DND-41 (cell line): ENCODE results near the gene RASL11B.

ENCODE experiments used
- ATAC-seq: fragments of 200-7000 bp; cut with Tn5 transposase; 3 replicates; pipeline ENCODE4 v1.9.1; 2021; ENCODE audit warnings: low read depth; ENCODE audit not compliant: insufficient read depth
- DNase-seq: peaks from one replicate; pipeline ENCODE4 v3.0.0-alpha.2; 2020
- H2AFZ ChIP-seq: 2 replicates; pipeline ENCODE4 v1.6.0; 2012; ENCODE audit warnings: low read depth, low read length
- H3K27ac ChIP-seq: 2 replicates; pipeline ENCODE4 v1.5.1; 2012; ENCODE audit warnings: low read length, inconsistent platforms
- H3K27me3 ChIP-seq: fragments of 200-600 bp; sonication (generic); 2 replicates; pipeline ENCODE4 v1.6.0; 2012; ENCODE audit warnings: low read length, mild to moderate bottlenecking, inconsistent platforms; ENCODE audit not compliant: insufficient read depth, poor library complexity
- H3K36me3 ChIP-seq: 2 replicates; pipeline ENCODE4 v1.5.1; 2012; ENCODE audit warnings: low read length, inconsistent platforms; ENCODE audit not compliant: insufficient read depth
- H3K4me1 ChIP-seq: 2 replicates; pipeline ENCODE4 v1.5.1; 2012; ENCODE audit warnings: mild to moderate bottlenecking, low read length; ENCODE audit not compliant: insufficient read depth
- H3K4me2 ChIP-seq: 2 replicates; pipeline ENCODE4 v1.6.0; 2012; ENCODE audit warnings: mild to moderate bottlenecking, moderate library complexity, low read length, inconsistent platforms; ENCODE audit not compliant: insufficient read depth
- H3K4me3 ChIP-seq, 2 experiments: fragments of 200-600 bp in 1 of 2; shearing (Covaris generic) in 1 of 2; 2 replicates each; pipeline ENCODE4 v1.5.1; 2012 to 2016; ENCODE audit warnings: inconsistent platforms in 2 of 2, low read length in 2 of 2, mild to moderate bottlenecking in 2 of 2, low read depth in 1 of 2, moderate library complexity in 1 of 2
- H3K79me2 ChIP-seq: 2 replicates; pipeline ENCODE4 v1.6.0; 2012; ENCODE audit warnings: low read length, inconsistent platforms; ENCODE audit not compliant: insufficient read depth
- H3K9ac ChIP-seq: 2 replicates; pipeline ENCODE4 v1.6.0; 2012; ENCODE audit warnings: low read depth, mild to moderate bottlenecking, inconsistent platforms, low read length, moderate library complexity
- H3K9me3 ChIP-seq: 2 replicates; pipeline ENCODE4 v1.5.1; 2012; ENCODE audit warnings: low read length, moderate library complexity, mild to moderate bottlenecking, inconsistent platforms; ENCODE audit not compliant: insufficient read depth, severe bottlenecking
- H4K20me1 ChIP-seq: 2 replicates; pipeline ENCODE4 v1.6.0; 2012; ENCODE audit warnings: low read length; ENCODE audit not compliant: insufficient read depth
- CTCF ChIP-seq: IDR thresholded peaks from 2 replicates; pipeline ENCODE4 v1.5.1; 2012; ENCODE audit warnings: borderline replicate concordance, low read length, moderate library complexity, mild to moderate bottlenecking; ENCODE audit not compliant: poor library complexity, severe bottlenecking; ENCODE audit errors: extremely low read depth
- EZH2 ChIP-seq: IDR thresholded peaks from 3 replicates; pipeline ENCODE4 v1.6.1; 2012; ENCODE audit warnings: borderline replicate concordance, low read depth, mild to moderate bottlenecking, moderate library complexity, low read length, inconsistent platforms; ENCODE audit not compliant: severe bottlenecking

The RASL11B gene

GRCh38 chr4:52876069-52876468 lies 14.0 kb downstream of the RASL11B start:
- Histone ChIP-seq H3K27me3 (no peaks in the 10 kb centered on the region), H3K27ac (peak overlapping the region; percentile 53; the same call in 1 of the 2 replicates), H3K36me3 (no peaks in the 10 kb centered on the region), H3K9ac (no peak overlapping the region), H3K9me3 (no peaks in the 10 kb centered on the region), H3K79me2 (no peaks in the 10 kb centered on the region), H3K4me3 (no peak overlapping the region), H4K20me1 (no peaks in the 10 kb centered on the region), H3K4me2 (no peak overlapping the region), H2AFZ (0 out of 2 replicates have a peak overlapping the region, but pooled peaks have one; percentile 11), H3K4me1 (peaks cover 18% of the 10 kb centered on the region)
- TF ChIP-seq EZH2 (no peak), CTCF (no peak)
- DNase-seq (peak; percentile 11), ATAC-seq (peak; percentile 83)

- Histone ChIP-seq H4K20me1 (no peaks in the 10 kb centered on the region), H3K9me3 (no peaks in the 10 kb centered on the region), H2AFZ (no peak overlapping the region), H3K9ac (no peak overlapping the region), H3K27me3 (no peaks in the 10 kb centered on the region), H3K4me3 (no peak overlapping the region), H3K79me2 (no peaks in the 10 kb centered on the region), H3K4me2 (no peak overlapping the region), H3K36me3 (no peaks in the 10 kb centered on the region), H3K4me1 (peaks cover 21% of the 10 kb centered on the region), H3K27ac (no peak overlapping the region)
- DNase-seq (no peak), ATAC-seq (no peak)
- TF ChIP-seq EZH2 (no peak), CTCF (no peak)
These were observed 14.9 kb downstream of the RASL11B start for GRCh38 chr4:52877036-52877435.

GRCh38 chr4:52877694-52878093 lies 15.6 kb downstream of the RASL11B start:
- H2AFZ ChIP-seq, result no peak overlapping the region
- H3K4me1 ChIP-seq, result peaks cover 21% of the 10 kb centered on the region
- H3K36me3 ChIP-seq, result no peaks in the 10 kb centered on the region
- DNase-seq (no peak), ATAC-seq (no peak)
- no peak overlapping the region for H3K4me3 ChIP-seq
- TF ChIP-seq CTCF (no peak), EZH2 (no peak)
- no peaks in the 10 kb centered on the region for H3K27me3 ChIP-seq
- H3K9ac ChIP-seq, result no peak overlapping the region
- no peak overlapping the region for H3K4me2 ChIP-seq
- no peaks in the 10 kb centered on the region for H3K9me3 ChIP-seq
- H3K79me2 ChIP-seq, result no peaks in the 10 kb centered on the region
- no peaks in the 10 kb centered on the region for H4K20me1 ChIP-seq
- no peak overlapping the region for H3K27ac ChIP-seq

GRCh38 chr4:52879471-52879870 lies 17.4 kb downstream of the RASL11B start:
- H3K4me3 ChIP-seq, result no peak overlapping the region
- DNase-seq (no peak), ATAC-seq (no peak)
- H3K4me1 ChIP-seq, result peaks cover 21% of the 10 kb centered on the region
- H3K9me3 ChIP-seq, result no peaks in the 10 kb centered on the region
- H3K27ac ChIP-seq, result no peak overlapping the region
- no peak overlapping the region for H3K9ac ChIP-seq
- H3K79me2 ChIP-seq, result no peaks in the 10 kb centered on the region
- no peaks in the 10 kb centered on the region for H4K20me1 ChIP-seq
- H3K36me3 ChIP-seq, result no peaks in the 10 kb centered on the region
- no peaks in the 10 kb centered on the region for H3K27me3 ChIP-seq
- no peak overlapping the region for H2AFZ ChIP-seq
- no peak overlapping the region for H3K4me2 ChIP-seq
- TF ChIP-seq CTCF, result no peak
- TF ChIP-seq EZH2, result no peak
